Breast epithelium (tissue), 4 donors: ENCODE data around the gene CERS5. TPM values are rescaled to one million over a fixed set of nuclear protein-coding genes. Genes with fewer than 3 reads are reported as not detected.
A peak's percentile ranks its signal among the peaks of the same experiment; 100 is the strongest.

Experiments used
- DNase-seq, 2 donors: peaks; one replicate each; pipeline ENCODE4 v3.0.0-alpha.2; 2019; ENCODE audit warnings: low spot score in 2 of 2
- H3K27ac ChIP-seq, 2 donors: fragments of 200-600 bp; sonication (generic) in 1 of 2; one replicate each; pipeline ENCODE4 v1.5.1; 2016 to 2019; ENCODE audit warnings: mild to moderate bottlenecking in 1 of 2
- H3K27me3 ChIP-seq, 2 donors: fragments of 200-600 bp; sonication (generic) in 1 of 2; one replicate each; pipeline versions ENCODE4 v1.5.1 to v1.6.0; 2017 to 2019; ENCODE audit warnings: control low read depth in 1 of 2, mild to moderate bottlenecking in 1 of 2
- H3K36me3 ChIP-seq: fragments of 200-600 bp; one replicate; pipeline ENCODE4 v1.5.1; 2019
- H3K4me1 ChIP-seq, 2 donors: fragments of 200-600 bp; sonication (generic); one replicate each; pipeline ENCODE4 v1.5.1; 2016 to 2019; ENCODE audit warnings: control low read depth in 1 of 2
- H3K4me3 ChIP-seq, 3 donors: fragments of 200-600 bp; sonication (generic); 1 replicate in 2 of 3; 2 replicates in 1 of 3; pipeline ENCODE4 v1.5.1; 2016 to 2019; ENCODE audit warnings: mild to moderate bottlenecking in 3 of 3, moderate library complexity in 2 of 3
- H3K9me3 ChIP-seq, 2 donors: fragments of 200-600 bp; sonication (generic) in 1 of 2; one replicate each; pipeline ENCODE4 v1.5.1; 2016 to 2019; ENCODE audit warnings: control low read depth in 1 of 2
- POLR2A ChIP-seq: fragments of 450-650 bp; IDR thresholded peaks from one replicate; pipeline ENCODE4 v1.6.1; 2016; ENCODE audit warnings: antibody characterized with exemption, mild to moderate bottlenecking, moderate library complexity
- POLR2AphosphoS5 ChIP-seq, 3 donors: sonication (generic); formaldehyde crosslinking; IDR thresholded peaks; one replicate each; pipeline ENCODE4 v1.6.1; 2017; ENCODE audit warnings: antibody characterized with exemption in 3 of 3
- intact Hi-C: fragments of 100-400 bp; cut with DNase I; formaldehyde crosslinking; loops from one replicate; pipeline ENCODE4 v1.15.1; 2023; ENCODE audit warnings: low total_unique reads
- total RNA-seq, 3 donors: library from RNA; depleted of rRNA; stranded (reverse); fragments of >200 nt; gene quantifications; one replicate each; pipeline ENCODE4 v1.1.0, GENCODE V29; 2016
- TF ChIP-seq, protein P1 (sequence below), 3 donors: fragments of 450-650 bp; IDR thresholded peaks; one replicate each; pipeline ENCODE4 v1.5.1; 2016 to 2017; ENCODE audit warnings: antibody characterized with exemption in 3 of 3, mild to moderate bottlenecking in 3 of 3, moderate library complexity in 3 of 3

CERS5 gene
- total RNA-seq, 3 donors from 2014 or later = 25.0 to 40.1 (median 32.4) TPM

DNA sequence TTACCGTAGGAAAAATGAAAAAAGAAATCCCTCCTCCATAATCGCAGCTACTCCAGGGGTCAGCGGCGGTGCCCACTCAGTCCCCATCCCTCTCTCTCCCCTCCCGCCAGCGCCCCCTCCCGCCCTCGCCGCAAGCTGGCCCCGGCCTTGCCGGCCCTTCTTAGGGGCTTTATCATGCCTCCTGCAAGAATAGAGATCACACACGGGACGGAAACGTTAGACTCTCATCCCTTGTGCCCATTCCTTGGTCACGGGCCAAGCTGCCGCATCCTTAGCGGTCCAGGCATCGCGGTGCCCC is 55.8 kb downstream of the CERS5 start:
- peaks cover 7 to 12% of the 10 kb centered on the region in 2 donors for H3K4me1 ChIP-seq
- no peaks in the 10 kb centered on the region for H3K9me3 ChIP-seq
- H3K36me3 ChIP-seq = no peaks in the 10 kb centered on the region
- no peaks in the 10 kb centered on the region for H3K27me3 ChIP-seq
- no peak for DNase-seq
- intact Hi-C loops = no loop called here
- peak overlapping the region; percentile 96 to 99 for H3K27ac ChIP-seq
- no peak for TF ChIP-seq POLR2AphosphoS5 (IDR thresholded peaks at IDR 0.05)
- no peak for TF ChIP-seq POLR2A
- TF ChIP-seq, protein P1, sequence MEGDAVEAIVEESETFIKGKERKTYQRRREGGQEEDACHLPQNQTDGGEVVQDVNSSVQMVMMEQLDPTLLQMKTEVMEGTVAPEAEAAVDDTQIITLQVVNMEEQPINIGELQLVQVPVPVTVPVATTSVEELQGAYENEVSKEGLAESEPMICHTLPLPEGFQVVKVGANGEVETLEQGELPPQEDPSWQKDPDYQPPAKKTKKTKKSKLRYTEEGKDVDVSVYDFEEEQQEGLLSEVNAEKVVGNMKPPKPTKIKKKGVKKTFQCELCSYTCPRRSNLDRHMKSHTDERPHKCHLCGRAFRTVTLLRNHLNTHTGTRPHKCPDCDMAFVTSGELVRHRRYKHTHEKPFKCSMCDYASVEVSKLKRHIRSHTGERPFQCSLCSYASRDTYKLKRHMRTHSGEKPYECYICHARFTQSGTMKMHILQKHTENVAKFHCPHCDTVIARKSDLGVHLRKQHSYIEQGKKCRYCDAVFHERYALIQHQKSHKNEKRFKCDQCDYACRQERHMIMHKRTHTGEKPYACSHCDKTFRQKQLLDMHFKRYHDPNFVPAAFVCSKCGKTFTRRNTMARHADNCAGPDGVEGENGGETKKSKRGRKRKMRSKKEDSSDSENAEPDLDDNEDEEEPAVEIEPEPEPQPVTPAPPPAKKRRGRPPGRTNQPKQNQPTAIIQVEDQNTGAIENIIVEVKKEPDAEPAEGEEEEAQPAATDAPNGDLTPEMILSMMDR (IDR thresholded peaks at IDR 0.05) = no peak
- peak overlapping the region in 2 of 3 donors; percentile 61 to 91 for H3K4me3 ChIP-seq

DNA sequence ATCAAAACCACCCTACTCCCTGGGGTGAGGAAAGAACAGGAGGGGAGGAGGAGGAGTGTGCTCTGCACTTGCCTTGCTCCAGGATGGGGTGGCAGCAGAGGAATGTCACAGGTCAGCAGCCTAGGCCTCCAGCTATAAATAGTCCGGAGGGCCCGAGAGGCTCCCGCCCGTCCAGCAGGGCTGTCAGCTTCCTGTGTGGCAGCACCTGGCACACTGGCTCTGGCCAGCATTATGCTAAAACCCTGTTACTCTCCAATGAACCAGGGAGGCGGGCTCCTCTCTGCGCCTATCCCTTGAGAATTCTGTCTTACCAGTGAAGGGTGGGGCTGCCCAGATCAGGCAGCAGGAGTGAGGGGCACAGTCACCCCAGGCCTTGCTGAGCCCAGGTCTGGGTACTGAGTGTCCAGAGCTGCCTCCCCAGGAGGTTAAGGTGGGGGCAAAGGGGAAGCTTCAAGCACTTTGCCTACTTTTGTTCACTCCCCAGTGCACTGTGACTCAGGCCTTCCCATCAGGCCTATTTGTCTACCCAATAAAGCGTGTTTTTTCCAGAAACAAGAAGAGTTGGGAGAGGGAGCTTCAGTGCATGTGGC is 56.3 kb downstream of the CERS5 start:
- Histone ChIP-seq H3K4me1 (peaks cover 7 to 12% of the 10 kb centered on the region in 2 donors), H3K36me3 (no peaks in the 10 kb centered on the region), H3K9me3 (no peaks in the 10 kb centered on the region), H3K27me3 (no peaks in the 10 kb centered on the region), H3K4me3 (peak overlapping the region in 2 of 3 donors; percentile 61 to 91), H3K27ac (peak overlapping the region; percentile 96 to 99)
- peak in 1 of 2 donors; percentile 60 for DNase-seq
- TF ChIP-seq, protein P1 (IDR thresholded peaks at IDR 0.05) = peak in 1 of 3 donors; percentile 8
- no peak for TF ChIP-seq POLR2A
- no peak for TF ChIP-seq POLR2AphosphoS5 (IDR thresholded peaks at IDR 0.05)
- intact Hi-C loops = no loop called here

DNA sequence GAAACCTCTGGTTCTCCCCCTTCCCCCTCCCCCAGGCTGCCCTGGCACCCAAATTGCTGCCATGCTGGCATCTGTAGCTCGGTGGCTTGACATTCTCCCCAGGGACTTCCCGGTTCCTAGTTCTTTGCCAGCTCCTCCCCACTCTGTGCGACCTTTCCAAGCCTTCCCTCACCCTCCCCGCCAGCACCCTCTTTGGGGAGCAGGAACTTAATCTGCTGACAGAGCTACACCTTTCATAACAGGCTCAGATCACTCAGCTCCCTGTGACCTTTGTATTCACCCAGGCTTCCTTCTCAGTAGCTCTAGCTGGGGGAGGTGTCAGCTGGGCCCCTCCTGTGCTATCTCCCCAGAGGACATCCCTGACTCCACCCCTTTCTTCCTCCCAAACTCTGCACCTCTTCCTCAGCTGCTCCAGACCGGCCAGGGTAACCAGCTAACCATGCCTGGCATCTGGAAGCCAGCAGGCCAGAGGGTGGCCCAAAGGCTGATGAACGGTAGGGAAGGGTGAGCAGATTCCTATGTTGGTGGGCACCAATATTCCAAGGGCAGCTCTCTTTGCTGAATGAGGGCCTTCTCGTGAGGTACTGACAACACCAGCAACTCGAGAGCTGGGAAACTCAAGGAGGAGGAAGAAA is 56.9 kb downstream of the CERS5 start:
- Histone ChIP-seq H3K4me3 (peak overlapping the region in 2 of 3 donors; percentile 11 to 61), H3K9me3 (no peaks in the 10 kb centered on the region), H3K27ac (peak overlapping the region; percentile 96 to 99), H3K36me3 (no peaks in the 10 kb centered on the region), H3K4me1 (peaks cover 7 to 12% of the 10 kb centered on the region in 2 donors), H3K27me3 (no peaks in the 10 kb centered on the region)
- intact Hi-C loops = no loop called here
- TF ChIP-seq, protein P1 (IDR thresholded peaks at IDR 0.05) = no peak
- TF ChIP-seq POLR2A (no peak), POLR2AphosphoS5 (IDR thresholded peaks at IDR 0.05) (no peak)
- DNase-seq = peak; percentile 47 to 50

DNA sequence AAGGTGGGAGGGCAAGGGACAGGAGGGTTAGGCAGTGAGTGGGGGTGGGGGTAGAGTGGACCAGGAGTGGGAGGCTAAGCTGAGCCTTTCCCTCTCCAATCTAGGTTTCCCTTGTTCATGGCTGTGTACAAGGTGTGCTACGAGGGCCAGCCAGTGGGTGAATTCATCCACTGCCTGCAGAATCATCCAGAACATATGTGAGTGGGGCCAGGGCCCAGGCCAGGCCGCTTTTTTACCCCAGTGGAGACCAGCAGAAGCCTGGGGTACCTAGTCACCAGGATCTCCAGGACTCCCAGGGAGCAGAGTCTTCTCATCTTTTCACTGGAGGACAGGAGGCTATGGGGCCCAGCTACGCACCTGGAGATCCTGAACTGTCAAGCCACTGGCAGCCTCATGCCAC is 57.9 kb downstream of the CERS5 start:
- TF ChIP-seq, protein P1 (IDR thresholded peaks at IDR 0.05) = no peak
- TF ChIP-seq POLR2AphosphoS5 (IDR thresholded peaks at IDR 0.05) (no peak), POLR2A (no peak)
- intact Hi-C loops = no loop called here
- peaks cover 7 to 13% of the 10 kb centered on the region in 2 donors for H3K4me1 ChIP-seq

More for the DNA sequence above, 57.9 kb downstream of the CERS5 start:
- H3K27ac ChIP-seq = peak overlapping the region; percentile 96 to 99
- no peaks in the 10 kb centered on the region for H3K9me3 ChIP-seq
- H3K27me3 ChIP-seq = no peaks in the 10 kb centered on the region
- no peaks in the 10 kb centered on the region for H3K36me3 ChIP-seq
- H3K4me3 ChIP-seq = no peak overlapping the region
- no peak for DNase-seq
